ENCODE measurements around the gene ARHGAP18.

- TF ChIP-seq ZSCAN29 (IDR thresholded peaks at IDR 0.05) (no peak), EZH2 (IDR thresholded peaks at IDR 0.05; ENCODE audit: borderline replicate concordance, control insufficient read depth, low read depth, low read length) (no peak), MAX (IDR thresholded peaks at IDR 0.05; ENCODE audit: low read depth, low read length) (no peak), POLR2AphosphoS5 (IDR thresholded peaks at IDR 0.05; ENCODE audit: low read length) (no peak)
These were observed 58.7 kb downstream of the ARHGAP18 start for GRCh38 chr6:129651291-129651691.

All from GM12878 (cell line).